ENCODE results near the gene NLGN3.

DNA sequence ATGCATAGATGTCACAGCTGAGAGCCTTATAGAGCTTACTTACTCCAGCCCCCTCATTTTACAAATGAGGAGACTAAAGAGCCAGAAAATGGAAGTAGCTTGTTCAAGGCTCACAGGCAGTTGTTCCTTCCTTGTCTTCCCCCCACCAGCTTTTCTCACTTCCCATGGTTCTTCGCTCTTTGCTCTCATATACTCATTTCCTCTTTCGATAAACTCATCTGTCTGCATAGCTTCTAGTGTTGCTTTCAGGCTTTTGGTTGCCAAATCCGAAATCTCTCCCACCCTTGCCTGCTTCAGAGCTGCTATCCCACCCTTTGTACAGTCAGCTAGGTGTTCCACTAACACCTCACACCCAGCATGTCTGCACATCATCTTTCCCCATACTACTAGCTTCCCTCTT, 53.4 kb downstream of the NLGN3 start:
- TF ChIP-seq, protein P1, sequence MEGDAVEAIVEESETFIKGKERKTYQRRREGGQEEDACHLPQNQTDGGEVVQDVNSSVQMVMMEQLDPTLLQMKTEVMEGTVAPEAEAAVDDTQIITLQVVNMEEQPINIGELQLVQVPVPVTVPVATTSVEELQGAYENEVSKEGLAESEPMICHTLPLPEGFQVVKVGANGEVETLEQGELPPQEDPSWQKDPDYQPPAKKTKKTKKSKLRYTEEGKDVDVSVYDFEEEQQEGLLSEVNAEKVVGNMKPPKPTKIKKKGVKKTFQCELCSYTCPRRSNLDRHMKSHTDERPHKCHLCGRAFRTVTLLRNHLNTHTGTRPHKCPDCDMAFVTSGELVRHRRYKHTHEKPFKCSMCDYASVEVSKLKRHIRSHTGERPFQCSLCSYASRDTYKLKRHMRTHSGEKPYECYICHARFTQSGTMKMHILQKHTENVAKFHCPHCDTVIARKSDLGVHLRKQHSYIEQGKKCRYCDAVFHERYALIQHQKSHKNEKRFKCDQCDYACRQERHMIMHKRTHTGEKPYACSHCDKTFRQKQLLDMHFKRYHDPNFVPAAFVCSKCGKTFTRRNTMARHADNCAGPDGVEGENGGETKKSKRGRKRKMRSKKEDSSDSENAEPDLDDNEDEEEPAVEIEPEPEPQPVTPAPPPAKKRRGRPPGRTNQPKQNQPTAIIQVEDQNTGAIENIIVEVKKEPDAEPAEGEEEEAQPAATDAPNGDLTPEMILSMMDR (IDR thresholded peaks at IDR 0.05): no peak
- TF ChIP-seq POLR2AphosphoS5 (IDR thresholded peaks at IDR 0.05): no peak
- TF ChIP-seq EP300 (IDR thresholded peaks at IDR 0.05): no peak
- no peak for TF ChIP-seq POLR2A (IDR thresholded peaks at IDR 0.05)
